TTC549 (cell line): ENCODE measurements around the gene CD80.

Experiments
- FAIRE-seq: peaks from 2 replicates; lab custom pipeline; 2012; peaks lifted over from hg19 to GRCh38; lab: Jason Lieb, UNC

Gene CD80

GRCh38 chr3:119492810-119493209, 66.6 kb downstream of the CD80 start:
- FAIRE-seq, result no peak

- FAIRE-seq, result no peak
These were observed 67.3 kb downstream of the CD80 start for GRCh38 chr3:119492128-119492527.

GRCh38 chr3:119490153-119490552, 69.3 kb downstream of the CD80 start:
- no peak for FAIRE-seq

- FAIRE-seq, result no peak
These were observed 73.9 kb downstream of the CD80 start for GRCh38 chr3:119485563-119485962.

GRCh38 chr3:119483101-119483500, 76.3 kb downstream of the CD80 start:
- FAIRE-seq, result no peak

- no peak for FAIRE-seq
These were observed 78.3 kb downstream of the CD80 start for GRCh38 chr3:119481079-119481478.
